Measurements from ENCODE around the gene BCAS1. TPM values are rescaled to one million over a fixed set of nuclear protein-coding genes. Genes with fewer than 3 reads are reported as not detected.

BCAS1 gene
- total and polyA plus RNA-seq, 2 donors (not counting 3 experiments of a cell fraction or from before 2014, with no cell fraction given), result not detected

DNA sequence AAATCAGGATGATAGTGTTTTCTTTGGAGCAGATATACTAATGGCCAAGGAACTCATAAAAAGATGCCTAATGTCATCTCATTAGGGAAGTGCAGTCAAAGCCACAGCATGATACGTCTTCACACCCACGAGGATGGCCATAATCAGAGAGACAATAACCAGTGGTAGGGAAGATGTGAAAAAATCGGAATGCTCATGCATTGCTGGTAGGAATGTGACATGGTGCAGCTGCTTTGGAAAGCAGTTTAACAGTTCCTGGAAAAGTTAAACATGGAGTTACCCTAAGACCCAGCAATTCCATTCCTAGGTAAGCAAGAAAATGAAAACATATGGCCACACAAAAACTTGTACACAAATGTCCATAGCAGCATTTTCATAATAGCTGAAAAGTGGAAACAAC lies 29.9 kb downstream of the BCAS1 start:
- no TSS peak for BruUV-seq (replicated peaks)
- POLR2A ChIA-PET, result no interaction called here
- TF ChIP-seq EZH2 (IDR thresholded peaks at IDR 0.05; ENCODE audit: borderline replicate concordance, low read depth, low read length, severe bottlenecking), result no peak
- TF ChIP-seq GATA2 (IDR thresholded peaks at IDR 0.05; ENCODE audit: insufficient read depth, insufficient read length, low read depth, low read length), result no peak
- TF ChIP-seq POLR2AphosphoS5 (IDR thresholded peaks at IDR 0.05; ENCODE audit: insufficient read depth, low read depth, low read length), result no peak
- TF ChIP-seq, protein P1, sequence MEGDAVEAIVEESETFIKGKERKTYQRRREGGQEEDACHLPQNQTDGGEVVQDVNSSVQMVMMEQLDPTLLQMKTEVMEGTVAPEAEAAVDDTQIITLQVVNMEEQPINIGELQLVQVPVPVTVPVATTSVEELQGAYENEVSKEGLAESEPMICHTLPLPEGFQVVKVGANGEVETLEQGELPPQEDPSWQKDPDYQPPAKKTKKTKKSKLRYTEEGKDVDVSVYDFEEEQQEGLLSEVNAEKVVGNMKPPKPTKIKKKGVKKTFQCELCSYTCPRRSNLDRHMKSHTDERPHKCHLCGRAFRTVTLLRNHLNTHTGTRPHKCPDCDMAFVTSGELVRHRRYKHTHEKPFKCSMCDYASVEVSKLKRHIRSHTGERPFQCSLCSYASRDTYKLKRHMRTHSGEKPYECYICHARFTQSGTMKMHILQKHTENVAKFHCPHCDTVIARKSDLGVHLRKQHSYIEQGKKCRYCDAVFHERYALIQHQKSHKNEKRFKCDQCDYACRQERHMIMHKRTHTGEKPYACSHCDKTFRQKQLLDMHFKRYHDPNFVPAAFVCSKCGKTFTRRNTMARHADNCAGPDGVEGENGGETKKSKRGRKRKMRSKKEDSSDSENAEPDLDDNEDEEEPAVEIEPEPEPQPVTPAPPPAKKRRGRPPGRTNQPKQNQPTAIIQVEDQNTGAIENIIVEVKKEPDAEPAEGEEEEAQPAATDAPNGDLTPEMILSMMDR (IDR thresholded peaks at IDR 0.05; ENCODE audit: extremely low read depth in 1 of 2, insufficient read depth in 1 of 2, low read depth in 1 of 2, low read length in 2 of 2), result no peak
- no peak for TF ChIP-seq FOS (IDR thresholded peaks at IDR 0.05; ENCODE audit: borderline replicate concordance, insufficient read depth, low read length)
- TF ChIP-seq POLR2A (IDR thresholded peaks at IDR 0.05; ENCODE audit: low read depth, low read length), result no peak
- no peak for TF ChIP-seq JUN (IDR thresholded peaks at IDR 0.05; ENCODE audit: borderline replicate concordance, insufficient read depth, insufficient read length, low read depth)
- TF ChIP-seq, protein P2, sequence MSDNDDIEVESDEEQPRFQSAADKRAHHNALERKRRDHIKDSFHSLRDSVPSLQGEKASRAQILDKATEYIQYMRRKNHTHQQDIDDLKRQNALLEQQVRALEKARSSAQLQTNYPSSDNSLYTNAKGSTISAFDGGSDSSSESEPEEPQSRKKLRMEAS (IDR thresholded peaks at IDR 0.05; ENCODE audit: insufficient read depth, insufficient read length), result no peak
- TF ChIP-seq MYC (IDR thresholded peaks at IDR 0.05; ENCODE audit: low read depth, low read length), result no peak
- Histone ChIP-seq H3K4me3 (replicated peaks in 1 of 3; ENCODE audit: insufficient read depth in 1 of 3, low read depth in 1 of 3, low read length in 3 of 3) (no peak overlapping the region), H3K9ac (replicated peaks; ENCODE audit: extremely low read depth, insufficient read depth, low read length) (no peak overlapping the region), H3K27me3 (ENCODE audit: control insufficient read depth in 2 of 2, insufficient read depth in 2 of 2, low read length in 2 of 2) (peaks cover 0 to 4% of the 10 kb centered on the region in 2 experiments), H3K4me2 (ENCODE audit: insufficient read depth, low read length) (no peak overlapping the region), H3K36me3 (ENCODE audit: control insufficient read depth in 2 of 2, extremely low read depth in 1 of 2, insufficient read depth in 2 of 2, low read length in 2 of 2) (no peaks in the 10 kb centered on the region), H3K4me1 (ENCODE audit: control insufficient read depth, extremely low read depth, insufficient read depth, low read length) (no peaks in the 10 kb centered on the region), H3K9me1 (replicated peaks; ENCODE audit: control insufficient read depth, extremely low read depth, insufficient read depth, low read length) (no peaks in the 10 kb centered on the region), H3K79me2 (ENCODE audit: control insufficient read depth, insufficient read depth, low read length) (no peaks in the 10 kb centered on the region), H3K9me3 (replicated peaks; ENCODE audit: control insufficient read depth, insufficient read depth, low read length) (no peaks in the 10 kb centered on the region), H3K27ac (ENCODE audit: insufficient read depth, low read depth, low read length) (no peak overlapping the region), H2AFZ (ENCODE audit: low read depth, low read length) (no peak overlapping the region), H4K20me1 (replicated peaks; ENCODE audit: control insufficient read depth, extremely low read depth, insufficient read depth, low read length) (no peaks in the 10 kb centered on the region)
- DNase-seq (ENCODE audit: low read depth, low spot score) (no peak), FAIRE-seq (no peak)
- dilution Hi-C loops (cut with MboI; ENCODE audit: extremely low pct_ligation_motif_present, low sequenced_read_pairs), result no loop called here
- CTCF ChIA-PET, result no interaction called here
- intact Hi-C loops (cut with micrococcal nuclease), result no loop called here
